ENCODE results near the gene GPR152. TPM values are rescaled to one million over a fixed set of nuclear protein-coding genes. Genes with fewer than 3 reads are reported as not detected.

GPR152 gene
- total RNA-seq, 1 experiment from 2014 or later = not detected

GRCh38 chr11:67432655-67433349 lies 19.7 kb downstream of the GPR152 start:
- ChIA-PET CTCF (no interaction called here), POLR2A (no interaction called here)
- TF ChIP-seq, protein P1, sequence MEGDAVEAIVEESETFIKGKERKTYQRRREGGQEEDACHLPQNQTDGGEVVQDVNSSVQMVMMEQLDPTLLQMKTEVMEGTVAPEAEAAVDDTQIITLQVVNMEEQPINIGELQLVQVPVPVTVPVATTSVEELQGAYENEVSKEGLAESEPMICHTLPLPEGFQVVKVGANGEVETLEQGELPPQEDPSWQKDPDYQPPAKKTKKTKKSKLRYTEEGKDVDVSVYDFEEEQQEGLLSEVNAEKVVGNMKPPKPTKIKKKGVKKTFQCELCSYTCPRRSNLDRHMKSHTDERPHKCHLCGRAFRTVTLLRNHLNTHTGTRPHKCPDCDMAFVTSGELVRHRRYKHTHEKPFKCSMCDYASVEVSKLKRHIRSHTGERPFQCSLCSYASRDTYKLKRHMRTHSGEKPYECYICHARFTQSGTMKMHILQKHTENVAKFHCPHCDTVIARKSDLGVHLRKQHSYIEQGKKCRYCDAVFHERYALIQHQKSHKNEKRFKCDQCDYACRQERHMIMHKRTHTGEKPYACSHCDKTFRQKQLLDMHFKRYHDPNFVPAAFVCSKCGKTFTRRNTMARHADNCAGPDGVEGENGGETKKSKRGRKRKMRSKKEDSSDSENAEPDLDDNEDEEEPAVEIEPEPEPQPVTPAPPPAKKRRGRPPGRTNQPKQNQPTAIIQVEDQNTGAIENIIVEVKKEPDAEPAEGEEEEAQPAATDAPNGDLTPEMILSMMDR (IDR thresholded peaks at IDR 0.05; ENCODE audit: insufficient read depth in 1 of 2, low read depth in 1 of 2, low read length in 1 of 2, severe bottlenecking in 1 of 2, unreplicated experiment in 1 of 2) = no peak
- Histone ChIP-seq H3K4me1 (peaks cover 4% of the 10 kb centered on the region; the same call in 1 of the 2 replicates), H3K27me3 (replicated peaks; ENCODE audit: control insufficient read depth, insufficient read depth, low read length) (no peaks in the 10 kb centered on the region), H3K9me3 (no peaks in the 10 kb centered on the region), H3K4me3 (ENCODE audit: low read depth, low read length) (no peak overlapping the region), H3K36me3 (ENCODE audit: control insufficient read depth, insufficient read depth, low read length) (peaks cover 17% of the 10 kb centered on the region)
- Mint-ChIP-seq H3K9me3 (ENCODE audit: unreplicated experiment) (no peaks in the 10 kb centered on the region), H3K27me3 (ENCODE audit: insufficient read depth, unreplicated experiment) (no peaks in the 10 kb centered on the region), H3K36me3 (ENCODE audit: insufficient read depth, unreplicated experiment) (peaks cover 76% of the 10 kb centered on the region), H3K4me1 (ENCODE audit: low read depth, unreplicated experiment) (no peaks in the 10 kb centered on the region), H3K27ac (ENCODE audit: unreplicated experiment) (no peak overlapping the region), H3K4me3 (ENCODE audit: unreplicated experiment) (no peak overlapping the region)
- DNase-seq = no peak
- intact Hi-C loops (cut with micrococcal nuclease; ENCODE audit: unreplicated experiment) = no loop called here
- no TSS peak for BruUV-seq (replicated peaks)

GRCh38 chr11:67431346-67432249 lies 20.9 kb downstream of the GPR152 start:
- DNase-seq = no peak
- H3K36me3 ChIP-seq (ENCODE audit: control insufficient read depth, insufficient read depth, low read length) = peaks cover 13% of the 10 kb centered on the region
- TF ChIP-seq, protein P1 (IDR thresholded peaks at IDR 0.05; ENCODE audit: insufficient read depth in 1 of 2, low read depth in 1 of 2, low read length in 1 of 2, severe bottlenecking in 1 of 2, unreplicated experiment in 1 of 2) = no peak
- H3K4me1 Mint-ChIP-seq (ENCODE audit: low read depth, unreplicated experiment) = no peaks in the 10 kb centered on the region
- H3K4me1 ChIP-seq = peaks cover 4% of the 10 kb centered on the region; the same call in 1 of the 2 replicates
- no peaks in the 10 kb centered on the region for H3K9me3 Mint-ChIP-seq (ENCODE audit: unreplicated experiment)
- no peak overlapping the region for H3K4me3 ChIP-seq (ENCODE audit: low read depth, low read length)
- H3K27me3 Mint-ChIP-seq (ENCODE audit: insufficient read depth, unreplicated experiment) = no peaks in the 10 kb centered on the region
- CTCF ChIA-PET = no interaction called here
- POLR2A ChIA-PET = interaction anchor here (0.5 kb wide), 1 partner anchor 12 kb away, joined by 3 read pairs; the partner anchor contains the start of gene CORO1B
- H3K4me3 Mint-ChIP-seq (ENCODE audit: unreplicated experiment) = no peak overlapping the region
- H3K27ac Mint-ChIP-seq (ENCODE audit: unreplicated experiment) = peak overlapping the region; percentile 50
- no peaks in the 10 kb centered on the region for H3K27me3 ChIP-seq (replicated peaks; ENCODE audit: control insufficient read depth, insufficient read depth, low read length)
- peaks cover 66% of the 10 kb centered on the region for H3K36me3 Mint-ChIP-seq (ENCODE audit: insufficient read depth, unreplicated experiment)
- intact Hi-C loops (cut with micrococcal nuclease; ENCODE audit: unreplicated experiment) = no loop called here
- no peaks in the 10 kb centered on the region for H3K9me3 ChIP-seq
- no TSS peak for BruUV-seq (replicated peaks)

GRCh38 chr11:67429722-67430121 lies 22.8 kb downstream of the GPR152 start:
- DNase-seq = no peak
- ChIA-PET POLR2A (interaction anchor here (0.6 kb wide), 1 partner anchor 38 kb away, joined by 3 read pairs; no protein-coding TSS in a partner anchor), CTCF (no interaction called here)
- peaks cover 53% of the 10 kb centered on the region for H3K36me3 Mint-ChIP-seq (ENCODE audit: insufficient read depth, unreplicated experiment)
- H3K4me1 Mint-ChIP-seq (ENCODE audit: low read depth, unreplicated experiment) = no peaks in the 10 kb centered on the region
- intact Hi-C loops (cut with micrococcal nuclease; ENCODE audit: unreplicated experiment) = loop anchor here (2.0 kb wide), 1 partner anchor 29 kb away; the partner anchor contains the start of gene PPP1CA
- no peak overlapping the region for H3K27ac Mint-ChIP-seq (ENCODE audit: unreplicated experiment)
- Histone ChIP-seq H3K36me3 (ENCODE audit: control insufficient read depth, insufficient read depth, low read length) (peaks cover 13% of the 10 kb centered on the region), H3K4me3 (ENCODE audit: low read depth, low read length) (no peak overlapping the region; the same call in 1 of the 2 replicates), H3K4me1 (peaks cover 4% of the 10 kb centered on the region; the same call in 1 of the 2 replicates), H3K27me3 (replicated peaks; ENCODE audit: control insufficient read depth, insufficient read depth, low read length) (no peaks in the 10 kb centered on the region), H3K9me3 (no peaks in the 10 kb centered on the region)
- no TSS peak for BruUV-seq (replicated peaks)
- no peaks in the 10 kb centered on the region for H3K27me3 Mint-ChIP-seq (ENCODE audit: insufficient read depth, unreplicated experiment)
- TF ChIP-seq, protein P1 (IDR thresholded peaks at IDR 0.05; ENCODE audit: insufficient read depth in 1 of 2, low read depth in 1 of 2, low read length in 1 of 2, severe bottlenecking in 1 of 2, unreplicated experiment in 1 of 2) = no peak
- peak overlapping the region; percentile 35 for H3K4me3 Mint-ChIP-seq (ENCODE audit: unreplicated experiment)
- H3K9me3 Mint-ChIP-seq (ENCODE audit: unreplicated experiment) = no peaks in the 10 kb centered on the region

All from Caco-2 (cell line).